Psoas muscle (tissue), 8 donors: Measurements from ENCODE around the gene MEF2A. TPM values are rescaled to one million over a fixed set of nuclear protein-coding genes. Genes with fewer than 3 reads are reported as not detected.

Source experiments
- ATAC-seq, 4 donors: fragments of 200-7000 bp; cut with Tn5 transposase; one replicate each; pipeline ENCODE4 v1.9.1; 2020; ENCODE audit warnings: moderate library complexity in 3 of 4, mild to moderate bottlenecking in 2 of 4
- DNase-seq, 2 donors: peaks; one replicate each; pipeline ENCODE4 v3.0.0-alpha.2; 2020
- H3K27ac ChIP-seq: fragments of 200-600 bp; one replicate; pipeline ENCODE4 v1.8.0; 2022
- H3K27me3 ChIP-seq, 3 donors: fragments of 200-600 bp in 1 of 3; one replicate each; pipeline versions ENCODE4 v1.6.1 to v1.8.0; 2013 to 2022; ENCODE audit warnings: low read length in 2 of 3, mild to moderate bottlenecking in 2 of 3, moderate library complexity in 1 of 3; ENCODE audit not compliant: insufficient read depth in 3 of 3
- H3K36me3 ChIP-seq, 2 donors: fragments of 200-600 bp in 1 of 2; one replicate each; pipeline versions ENCODE4 v1.6.1 to v1.8.0; 2013 to 2022; ENCODE audit warnings: low read depth in 1 of 2, mild to moderate bottlenecking in 1 of 2, moderate library complexity in 1 of 2; ENCODE audit not compliant: insufficient read depth in 1 of 2
- H3K4me1 ChIP-seq: fragments of 200-600 bp; one replicate; pipeline ENCODE4 v1.8.0; 2022
- H3K4me3 ChIP-seq: fragments of 200-600 bp; one replicate; pipeline ENCODE4 v1.8.0; 2022; ENCODE audit warnings: mild to moderate bottlenecking
- H3K9me3 ChIP-seq: fragments of 200-600 bp; one replicate; pipeline ENCODE4 v1.8.0; 2022
- WGBS, 3 donors: extraction: QIAGEN DNeasy Blood & Tissue Kit; methylation state at CpG; one replicate each; pipeline versions ENCODE4 v1.1.6 to v1.1.7; 2013; 5-methylcytosine and 5-hydroxymethylcytosine counted together
- intact Hi-C, 2 donors: fragments of 100-400 bp; cut with DNase I; formaldehyde crosslinking; loops; one replicate each; pipeline versions ENCODE4 v1.11.0 to v1.14.2; 2022
- polyA plus RNA-seq, 3 donors: library from polyadenylated mRNA; stranded (reverse); fragments of 200-250 nt; gene quantifications; one replicate each; pipeline ENCODE4 v1.2.3, GENCODE V29; 2013
- total RNA-seq, 4 donors: library from RNA; stranded (reverse); fragmentation: NEBNext Ultra II Directional in 2 of 4; extraction: Animal tissue kit (Norgen Biotek cat#: 25700) in 2 of 4; gene quantifications; one replicate each; pipeline versions ENCODE4 v1.2.1 to v1.2.4, GENCODE V29; 2021 to 2023
- TF ChIP-seq, protein P1 (sequence below): fragments of 200-600 bp; IDR thresholded peaks from one replicate; pipeline ENCODE4 v1.8.0; 2022; ENCODE audit warnings: antibody characterized with exemption
- donor health status: healthy with polysubstance abuse.
- donor health status: DM: no; HTN: no; CAD: no; lungs with moderate emphysema.
- donor health status: Bipolar disorder and iron deficiency.
- donor health status: healthy.
- donor health status: DM: yes; HTN: yes; CAD: no.
- donor health status: DM: no; HTN: no; CAD: no.
- donor health status: DM: no; HTN: no; CAD: no.
- donor health status: DM: yes; HTN: yes; CAD: no.

MEF2A gene
- total and polyA plus RNA-seq, 7 donors: 17.1 to 92.6 (median 63.9) TPM

DNA sequence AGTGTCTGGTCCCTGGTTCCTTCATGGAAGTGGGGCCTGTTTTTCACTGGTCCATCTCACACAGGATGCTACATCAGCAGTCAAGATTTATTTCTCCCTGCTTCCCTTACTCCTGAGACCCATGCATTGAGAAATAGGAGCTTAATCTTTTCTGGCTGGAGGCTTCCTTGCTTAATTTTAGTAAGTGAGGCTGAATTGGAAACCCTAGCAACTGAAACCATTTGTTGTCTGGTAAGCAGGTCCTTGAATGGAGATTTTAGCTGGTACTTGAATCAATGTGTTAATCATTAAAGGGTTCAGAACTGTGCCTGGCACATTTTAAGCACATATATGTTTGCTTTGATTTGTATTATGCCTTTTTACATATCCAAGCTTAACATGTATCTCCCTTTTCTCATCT, 20.2 kb upstream of the MEF2A start:
- peak in 2 of 4 donors; percentile 27 to 72 for ATAC-seq

DNA sequence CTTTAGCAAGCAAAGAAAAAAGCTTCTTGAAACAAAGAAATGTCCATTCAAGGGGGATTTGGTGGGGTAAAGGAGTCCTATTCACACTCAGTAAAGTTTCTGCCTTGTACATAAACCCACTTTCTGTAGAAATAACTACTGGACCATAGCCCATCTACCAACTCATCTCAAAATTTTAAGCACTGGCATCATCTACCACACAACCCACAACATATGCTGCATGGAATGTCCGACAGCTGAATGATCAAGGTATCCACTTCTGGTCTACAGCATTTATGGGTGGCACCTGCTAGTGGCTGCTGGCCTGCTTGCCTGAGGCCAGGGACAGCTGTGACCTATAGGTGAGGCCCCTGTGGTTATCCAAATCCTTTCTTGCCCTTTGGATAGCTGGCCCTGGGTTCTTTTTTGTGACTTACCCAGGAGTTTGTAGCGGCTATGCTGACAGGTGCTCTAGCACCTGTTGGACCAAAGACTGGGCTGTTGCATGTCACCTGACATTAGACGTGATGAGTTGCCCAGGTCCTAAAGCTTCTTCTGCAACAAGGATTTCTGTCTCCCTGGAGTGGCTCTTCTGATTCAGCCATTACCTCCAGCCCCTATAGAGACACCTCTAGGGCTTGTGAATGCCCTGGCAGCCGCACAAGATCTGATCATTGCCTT, 19.2 kb upstream of the MEF2A start:
- Histone ChIP-seq H3K4me1 (peaks cover 7% of the 10 kb centered on the region), H3K27ac (peak overlapping the region; percentile 34), H3K9me3 (no peaks in the 10 kb centered on the region), H3K36me3 (no peaks in the 10 kb centered on the region), H3K4me3 (no peak overlapping the region), H3K27me3 (no peaks in the 10 kb centered on the region)
- TF ChIP-seq, protein P1, sequence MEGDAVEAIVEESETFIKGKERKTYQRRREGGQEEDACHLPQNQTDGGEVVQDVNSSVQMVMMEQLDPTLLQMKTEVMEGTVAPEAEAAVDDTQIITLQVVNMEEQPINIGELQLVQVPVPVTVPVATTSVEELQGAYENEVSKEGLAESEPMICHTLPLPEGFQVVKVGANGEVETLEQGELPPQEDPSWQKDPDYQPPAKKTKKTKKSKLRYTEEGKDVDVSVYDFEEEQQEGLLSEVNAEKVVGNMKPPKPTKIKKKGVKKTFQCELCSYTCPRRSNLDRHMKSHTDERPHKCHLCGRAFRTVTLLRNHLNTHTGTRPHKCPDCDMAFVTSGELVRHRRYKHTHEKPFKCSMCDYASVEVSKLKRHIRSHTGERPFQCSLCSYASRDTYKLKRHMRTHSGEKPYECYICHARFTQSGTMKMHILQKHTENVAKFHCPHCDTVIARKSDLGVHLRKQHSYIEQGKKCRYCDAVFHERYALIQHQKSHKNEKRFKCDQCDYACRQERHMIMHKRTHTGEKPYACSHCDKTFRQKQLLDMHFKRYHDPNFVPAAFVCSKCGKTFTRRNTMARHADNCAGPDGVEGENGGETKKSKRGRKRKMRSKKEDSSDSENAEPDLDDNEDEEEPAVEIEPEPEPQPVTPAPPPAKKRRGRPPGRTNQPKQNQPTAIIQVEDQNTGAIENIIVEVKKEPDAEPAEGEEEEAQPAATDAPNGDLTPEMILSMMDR: no peak
- 43 to 66% (median 65%) methylated on average over 4 of the region's 4 CpGs for WGBS, 3 donors
- ATAC-seq: peak in 3 of 4 donors; percentile 42 to 94 (median 66)
- no peak for DNase-seq
- intact Hi-C loops: no loop called here

More for the DNA sequence above, 20.2 kb upstream of the MEF2A start:
- peak overlapping the region; percentile 34 for H3K27ac ChIP-seq
- H3K4me3 ChIP-seq: no peak overlapping the region
- no peaks in the 10 kb centered on the region for H3K27me3 ChIP-seq
- intact Hi-C loops: no loop called here
- no peaks in the 10 kb centered on the region for H3K36me3 ChIP-seq
- DNase-seq: no peak
- no peaks in the 10 kb centered on the region for H3K9me3 ChIP-seq
- TF ChIP-seq, protein P1: no peak
- H3K4me1 ChIP-seq: peaks cover 7% of the 10 kb centered on the region

DNA sequence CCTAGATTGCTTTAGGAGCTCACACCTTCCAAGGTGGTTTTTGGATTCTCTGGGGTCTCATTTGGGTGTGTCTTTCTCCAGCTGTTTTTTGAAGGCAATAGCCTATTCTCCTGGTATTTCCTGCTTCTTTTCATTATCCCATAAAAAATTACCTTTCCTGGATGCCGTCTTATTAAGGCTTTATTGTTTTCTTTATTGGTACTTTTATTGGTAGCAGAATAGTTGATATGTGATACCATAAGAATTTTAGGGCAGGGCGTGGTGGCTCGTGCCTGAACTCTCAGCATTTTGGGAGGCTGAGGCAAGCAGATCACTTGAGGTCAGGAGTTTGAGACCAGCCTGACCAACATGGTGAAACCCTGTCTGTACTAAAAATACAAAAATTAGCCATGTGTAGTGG, 18.3 kb upstream of the MEF2A start:
- no peak for ATAC-seq
- H3K4me1 ChIP-seq: peaks cover 7% of the 10 kb centered on the region
- no peaks in the 10 kb centered on the region for H3K36me3 ChIP-seq
- no peaks in the 10 kb centered on the region for H3K27me3 ChIP-seq
- TF ChIP-seq, protein P1: no peak
- no peaks in the 10 kb centered on the region for H3K9me3 ChIP-seq
- intact Hi-C loops: no loop called here
- no peak overlapping the region for H3K4me3 ChIP-seq
- WGBS, 3 donors: 67 to 81% (median 80%) methylated on average over 3 of the region's 3 CpGs
- no peak overlapping the region for H3K27ac ChIP-seq
- no peak for DNase-seq

DNA sequence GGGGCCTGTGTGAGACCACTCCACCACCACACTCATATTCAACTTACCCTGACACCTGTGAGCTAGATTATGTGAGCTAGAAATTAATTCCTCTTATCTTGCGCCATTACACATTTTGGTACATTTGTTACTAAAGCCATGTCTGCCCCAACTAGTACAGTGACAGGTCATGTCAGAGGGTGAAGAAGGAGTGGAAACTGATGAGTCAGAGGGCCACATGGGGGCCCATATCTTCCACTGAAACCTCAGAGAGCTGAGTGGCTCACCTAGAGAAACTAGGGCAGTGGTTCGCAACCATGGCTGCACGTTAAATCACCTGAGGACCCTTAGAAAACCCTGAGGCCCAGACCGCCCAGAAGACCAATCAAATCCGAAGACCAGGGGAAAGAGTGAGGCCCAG, 15.7 kb upstream of the MEF2A start:
- Histone ChIP-seq H3K27ac (no peak overlapping the region), H3K4me3 (no peak overlapping the region), H3K9me3 (no peaks in the 10 kb centered on the region), H3K4me1 (peaks cover 7% of the 10 kb centered on the region), H3K36me3 (no peaks in the 10 kb centered on the region), H3K27me3 (no peaks in the 10 kb centered on the region)
- DNase-seq (no peak), ATAC-seq (no peak)
- intact Hi-C loops: no loop called here
- TF ChIP-seq, protein P1: no peak
- WGBS, 3 donors: 58 to 96% (median 89%) methylated on average over 5 of the region's 5 CpGs

DNA sequence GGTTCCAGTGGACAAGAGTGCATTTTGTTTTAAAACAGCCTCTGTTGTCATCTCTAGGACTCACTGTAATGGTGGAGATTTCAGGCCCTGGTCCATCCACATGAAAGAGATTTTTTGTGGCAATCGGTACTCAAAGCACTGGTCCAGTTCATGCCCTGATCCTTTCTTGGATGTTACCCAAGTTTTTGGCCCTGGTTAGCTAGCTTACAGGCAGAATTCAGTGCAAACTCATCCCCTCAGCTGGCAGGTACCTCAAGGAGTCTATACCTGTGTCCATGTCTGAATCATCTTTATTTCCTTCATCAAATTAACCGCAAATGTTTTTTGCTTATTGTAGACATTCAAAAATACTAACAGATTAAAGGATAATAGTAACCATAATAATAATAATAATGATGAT, 13.7 kb upstream of the MEF2A start:
- H3K27ac ChIP-seq: no peak overlapping the region
- no peak for ATAC-seq
- no peak overlapping the region for H3K4me3 ChIP-seq
- no peaks in the 10 kb centered on the region for H3K36me3 ChIP-seq
- H3K4me1 ChIP-seq: no peaks in the 10 kb centered on the region
- WGBS, 3 donors: 70 to 84% (median 75%) methylated on average over 2 of the region's 2 CpGs
- no peaks in the 10 kb centered on the region for H3K27me3 ChIP-seq
- no peaks in the 10 kb centered on the region for H3K9me3 ChIP-seq
- no peak for DNase-seq
- TF ChIP-seq, protein P1: no peak
- intact Hi-C loops: no loop called here
